Omental fat pad (tissue), 4 donors: Measurements from ENCODE around the gene MYBPC3. TPM values are rescaled to one million over a fixed set of nuclear protein-coding genes. Genes with fewer than 3 reads are reported as not detected.

ENCODE experiments used
- ATAC-seq: fragments of 150-250 bp; one replicate; pipeline ENCODE4 v1.9.1; 2016; ENCODE audit warnings: mild to moderate bottlenecking, moderate library complexity; ENCODE audit not compliant: low FRiP score
- DNase-seq: peaks from one replicate; pipeline ENCODE4 v3.0.0-alpha.2; 2019; ENCODE audit warnings: low spot score
- CTCF ChIP-seq, 3 donors: fragments of 450-650 bp; IDR thresholded peaks; one replicate each; pipeline ENCODE4 v1.5.1; 2016 to 2017; ENCODE audit warnings: antibody characterized with exemption in 3 of 3, mild to moderate bottlenecking in 3 of 3, moderate library complexity in 2 of 3
- total RNA-seq, 4 donors: library from RNA; depleted of rRNA; stranded (reverse); fragments of >200 nt; gene quantifications; one replicate each; pipeline ENCODE4 v1.1.0, GENCODE V29; 2016

MYBPC3 gene
- total RNA-seq, 4 donors from 2014 or later, result 0.19 to 0.79 (median 0.21) TPM

GRCh38 chr11:47353978-47354774, 1.7 kb upstream of the MYBPC3 start:
- no peak for TF ChIP-seq CTCF (IDR thresholded peaks at IDR 0.05)
- no peak for ATAC-seq

GRCh38 chr11:47351156-47352126, 1.1 kb downstream of the MYBPC3 start:
- no peak for TF ChIP-seq CTCF (IDR thresholded peaks at IDR 0.05)
- DNase-seq (no peak), ATAC-seq (no peak)

More at GRCh38 chr11:47353978-47354774, 1.7 kb upstream of the MYBPC3 start:
- no peak for DNase-seq

GRCh38 chr11:47350315-47350714, 2.2 kb downstream of the MYBPC3 start:
- TF ChIP-seq CTCF (IDR thresholded peaks at IDR 0.05), result no peak
- no peak for DNase-seq
- ATAC-seq, result no peak

- TF ChIP-seq CTCF (IDR thresholded peaks at IDR 0.05), result no peak
- DNase-seq, result no peak
Observed at GRCh38 chr11:47349521-47350095, 2.9 kb downstream of the MYBPC3 start.

GRCh38 chr11:47348859-47349258, 3.6 kb downstream of the MYBPC3 start:
- no peak for DNase-seq
- no peak for TF ChIP-seq CTCF (IDR thresholded peaks at IDR 0.05)
- ATAC-seq, result no peak

More at GRCh38 chr11:47349521-47350095, 2.9 kb downstream of the MYBPC3 start:
- no peak for ATAC-seq

DNA sequence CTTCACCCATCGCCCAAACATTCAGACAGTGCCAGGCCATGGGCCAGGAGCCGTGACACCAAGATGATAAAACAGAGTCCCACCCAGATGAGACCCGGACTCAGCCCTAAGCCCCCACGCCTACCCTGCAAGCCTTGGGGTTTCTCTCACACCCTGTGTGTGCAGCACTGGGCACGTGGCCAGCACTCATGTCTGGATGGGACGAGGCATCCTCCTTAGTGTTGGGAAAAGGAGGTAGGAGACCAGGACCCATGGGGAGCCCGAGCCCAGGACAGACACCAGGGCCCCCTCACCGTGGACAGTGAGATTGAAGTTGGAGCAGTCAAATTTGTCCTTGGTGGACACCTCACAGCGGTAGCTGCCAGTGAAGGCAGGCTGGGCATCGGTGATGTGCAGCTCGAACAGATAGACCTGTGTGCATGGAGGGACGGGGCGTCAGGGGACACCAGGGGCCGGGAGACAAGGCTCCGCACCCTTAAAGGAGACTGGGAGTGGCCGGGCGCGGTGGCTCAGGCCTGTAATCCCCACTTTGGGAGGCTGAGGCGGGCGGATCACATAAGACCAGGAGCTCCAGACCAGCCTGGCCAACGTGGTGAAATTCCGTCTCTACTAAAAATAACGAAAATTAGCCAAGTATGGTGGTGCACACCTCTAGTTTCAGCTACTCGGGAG, 4.2 kb downstream of the MYBPC3 start:
- DNase-seq (no peak), ATAC-seq (no peak)

More for the DNA sequence above, 4.2 kb downstream of the MYBPC3 start:
- no peak for TF ChIP-seq CTCF (IDR thresholded peaks at IDR 0.05)
